ENCODE results near the gene RPL29.
A peak's percentile ranks its signal among the peaks of the same experiment; 100 is the strongest.

Gene RPL29

GRCh38 chr3:51975852-51976549 is 19.7 kb downstream of the RPL29 start:
- no peak for ATAC-seq (ENCODE audit: low read depth)
- H3K9me3 ChIP-seq (ENCODE audit: severe bottlenecking): no peaks in the 10 kb centered on the region
- H3K36me3 ChIP-seq (ENCODE audit: low read depth): no peaks in the 10 kb centered on the region
- no peak for DNase-seq (ENCODE audit: low spot score)
- peaks cover 16% of the 10 kb centered on the region for H3K4me1 ChIP-seq (ENCODE audit: insufficient read depth, poor library complexity, severe bottlenecking)
- H3K27me3 ChIP-seq (ENCODE audit: insufficient read depth, poor library complexity, severe bottlenecking): no peaks in the 10 kb centered on the region
- no peak overlapping the region for H3K27ac ChIP-seq (ENCODE audit: poor library complexity, severe bottlenecking)
- TF ChIP-seq, protein P1, sequence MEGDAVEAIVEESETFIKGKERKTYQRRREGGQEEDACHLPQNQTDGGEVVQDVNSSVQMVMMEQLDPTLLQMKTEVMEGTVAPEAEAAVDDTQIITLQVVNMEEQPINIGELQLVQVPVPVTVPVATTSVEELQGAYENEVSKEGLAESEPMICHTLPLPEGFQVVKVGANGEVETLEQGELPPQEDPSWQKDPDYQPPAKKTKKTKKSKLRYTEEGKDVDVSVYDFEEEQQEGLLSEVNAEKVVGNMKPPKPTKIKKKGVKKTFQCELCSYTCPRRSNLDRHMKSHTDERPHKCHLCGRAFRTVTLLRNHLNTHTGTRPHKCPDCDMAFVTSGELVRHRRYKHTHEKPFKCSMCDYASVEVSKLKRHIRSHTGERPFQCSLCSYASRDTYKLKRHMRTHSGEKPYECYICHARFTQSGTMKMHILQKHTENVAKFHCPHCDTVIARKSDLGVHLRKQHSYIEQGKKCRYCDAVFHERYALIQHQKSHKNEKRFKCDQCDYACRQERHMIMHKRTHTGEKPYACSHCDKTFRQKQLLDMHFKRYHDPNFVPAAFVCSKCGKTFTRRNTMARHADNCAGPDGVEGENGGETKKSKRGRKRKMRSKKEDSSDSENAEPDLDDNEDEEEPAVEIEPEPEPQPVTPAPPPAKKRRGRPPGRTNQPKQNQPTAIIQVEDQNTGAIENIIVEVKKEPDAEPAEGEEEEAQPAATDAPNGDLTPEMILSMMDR (IDR thresholded peaks at IDR 0.05; ENCODE audit: poor library complexity, severe bottlenecking): no peak
- H3K4me3 ChIP-seq (ENCODE audit: severe bottlenecking): no peak overlapping the region

- TF ChIP-seq, protein P1 (IDR thresholded peaks at IDR 0.05; ENCODE audit: poor library complexity, severe bottlenecking): no peak
- DNase-seq (ENCODE audit: low spot score) (no peak), ATAC-seq (ENCODE audit: low read depth) (peak; percentile 72)
- H3K27ac ChIP-seq (ENCODE audit: poor library complexity, severe bottlenecking): peak within 1 kb of the TSS; percentile 70
- H3K4me3 ChIP-seq (ENCODE audit: severe bottlenecking): peak within 1 kb of the TSS; percentile 49
- H3K9me3 ChIP-seq (ENCODE audit: severe bottlenecking): no peaks in the 10 kb centered on the region
- H3K36me3 ChIP-seq (ENCODE audit: low read depth): no peaks in the 10 kb centered on the region
- peaks cover 16% of the 10 kb centered on the region for H3K4me1 ChIP-seq (ENCODE audit: insufficient read depth, poor library complexity, severe bottlenecking)
- no peaks in the 10 kb centered on the region for H3K27me3 ChIP-seq (ENCODE audit: insufficient read depth, poor library complexity, severe bottlenecking)
Observed at GRCh38 chr3:51974963-51975851, 20.5 kb downstream of the RPL29 start, which contains the start of gene ABHD14A. Gene ABHD14A (plus strand): TSS chr3:51975064. CDS start chr3:51975136, 72 bp downstream.

GRCh38 chr3:51974277-51974962 is 21.3 kb downstream of the RPL29 start:
- H3K4me3 ChIP-seq (ENCODE audit: severe bottlenecking): peak overlapping the region; percentile 49
- ATAC-seq (ENCODE audit: low read depth) (peak; percentile 2; the same call in 2 of the 3 replicates), DNase-seq (ENCODE audit: low spot score) (no peak)
- TF ChIP-seq, protein P1 (IDR thresholded peaks at IDR 0.05; ENCODE audit: poor library complexity, severe bottlenecking): peak; percentile 83
- H3K27ac ChIP-seq (ENCODE audit: poor library complexity, severe bottlenecking): peak overlapping the region; percentile 70
- no peaks in the 10 kb centered on the region for H3K36me3 ChIP-seq (ENCODE audit: low read depth)
- no peaks in the 10 kb centered on the region for H3K9me3 ChIP-seq (ENCODE audit: severe bottlenecking)
- no peaks in the 10 kb centered on the region for H3K27me3 ChIP-seq (ENCODE audit: insufficient read depth, poor library complexity, severe bottlenecking)
- H3K4me1 ChIP-seq (ENCODE audit: insufficient read depth, poor library complexity, severe bottlenecking): peaks cover 16% of the 10 kb centered on the region

DNA sequence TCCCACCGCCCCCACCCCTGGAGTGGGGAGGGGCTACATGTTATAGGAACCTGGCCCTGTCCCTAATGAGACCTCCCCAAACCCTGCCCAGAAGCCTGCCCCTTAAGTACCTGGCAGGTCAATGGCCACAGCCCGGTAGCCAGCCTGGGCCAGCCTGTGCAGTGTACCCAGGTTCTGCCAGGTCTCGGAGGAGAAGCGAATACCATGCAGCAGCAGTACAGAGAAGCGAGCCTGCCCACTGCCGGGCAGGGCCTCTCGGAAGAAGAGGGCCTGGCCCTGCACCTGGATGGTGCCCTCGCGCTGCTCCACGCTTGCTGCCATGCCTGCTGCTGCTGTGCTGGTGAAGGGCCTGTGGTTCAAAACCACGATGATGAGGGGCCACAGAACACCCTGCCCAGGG is 24.3 kb downstream of the RPL29 start:
- Histone ChIP-seq H3K9me3 (ENCODE audit: severe bottlenecking) (no peaks in the 10 kb centered on the region), H3K36me3 (ENCODE audit: low read depth) (no peaks in the 10 kb centered on the region), H3K27me3 (ENCODE audit: insufficient read depth, poor library complexity, severe bottlenecking) (no peaks in the 10 kb centered on the region), H3K4me3 (ENCODE audit: severe bottlenecking) (no peak overlapping the region), H3K27ac (ENCODE audit: poor library complexity, severe bottlenecking) (no peak overlapping the region), H3K4me1 (ENCODE audit: insufficient read depth, poor library complexity, severe bottlenecking) (peaks cover 8% of the 10 kb centered on the region)
- no peak for DNase-seq (ENCODE audit: low spot score)
- TF ChIP-seq, protein P1 (IDR thresholded peaks at IDR 0.05; ENCODE audit: poor library complexity, severe bottlenecking): no peak
- ATAC-seq (ENCODE audit: low read depth): no peak
